WI38 (cell line): Measurements from ENCODE around the gene CPXM2.

Source experiments
- H3K4me3 ChIP-seq: 2 replicates; pipeline ENCODE4 v1.5.1; 2011; ENCODE audit warnings: low read depth, mild to moderate bottlenecking, control low read depth, low read length
- TF ChIP-seq, protein P1 (sequence below): IDR thresholded peaks from 2 replicates; pipeline ENCODE4 v1.5.1; 2012; ENCODE audit warnings: low read depth, mild to moderate bottlenecking, control low read depth, low read length

CPXM2 gene

GRCh38 chr10:123784216-123784615, 107.4 kb downstream of the CPXM2 start:
- no peak overlapping the region for H3K4me3 ChIP-seq
- TF ChIP-seq, protein P1, sequence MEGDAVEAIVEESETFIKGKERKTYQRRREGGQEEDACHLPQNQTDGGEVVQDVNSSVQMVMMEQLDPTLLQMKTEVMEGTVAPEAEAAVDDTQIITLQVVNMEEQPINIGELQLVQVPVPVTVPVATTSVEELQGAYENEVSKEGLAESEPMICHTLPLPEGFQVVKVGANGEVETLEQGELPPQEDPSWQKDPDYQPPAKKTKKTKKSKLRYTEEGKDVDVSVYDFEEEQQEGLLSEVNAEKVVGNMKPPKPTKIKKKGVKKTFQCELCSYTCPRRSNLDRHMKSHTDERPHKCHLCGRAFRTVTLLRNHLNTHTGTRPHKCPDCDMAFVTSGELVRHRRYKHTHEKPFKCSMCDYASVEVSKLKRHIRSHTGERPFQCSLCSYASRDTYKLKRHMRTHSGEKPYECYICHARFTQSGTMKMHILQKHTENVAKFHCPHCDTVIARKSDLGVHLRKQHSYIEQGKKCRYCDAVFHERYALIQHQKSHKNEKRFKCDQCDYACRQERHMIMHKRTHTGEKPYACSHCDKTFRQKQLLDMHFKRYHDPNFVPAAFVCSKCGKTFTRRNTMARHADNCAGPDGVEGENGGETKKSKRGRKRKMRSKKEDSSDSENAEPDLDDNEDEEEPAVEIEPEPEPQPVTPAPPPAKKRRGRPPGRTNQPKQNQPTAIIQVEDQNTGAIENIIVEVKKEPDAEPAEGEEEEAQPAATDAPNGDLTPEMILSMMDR = no peak

GRCh38 chr10:123783296-123783695, 108.3 kb downstream of the CPXM2 start:
- TF ChIP-seq, protein P1 = no peak
- no peak overlapping the region for H3K4me3 ChIP-seq

GRCh38 chr10:123782549-123782948, 109.1 kb downstream of the CPXM2 start:
- TF ChIP-seq, protein P1 = no peak
- H3K4me3 ChIP-seq = no peak overlapping the region

DNA sequence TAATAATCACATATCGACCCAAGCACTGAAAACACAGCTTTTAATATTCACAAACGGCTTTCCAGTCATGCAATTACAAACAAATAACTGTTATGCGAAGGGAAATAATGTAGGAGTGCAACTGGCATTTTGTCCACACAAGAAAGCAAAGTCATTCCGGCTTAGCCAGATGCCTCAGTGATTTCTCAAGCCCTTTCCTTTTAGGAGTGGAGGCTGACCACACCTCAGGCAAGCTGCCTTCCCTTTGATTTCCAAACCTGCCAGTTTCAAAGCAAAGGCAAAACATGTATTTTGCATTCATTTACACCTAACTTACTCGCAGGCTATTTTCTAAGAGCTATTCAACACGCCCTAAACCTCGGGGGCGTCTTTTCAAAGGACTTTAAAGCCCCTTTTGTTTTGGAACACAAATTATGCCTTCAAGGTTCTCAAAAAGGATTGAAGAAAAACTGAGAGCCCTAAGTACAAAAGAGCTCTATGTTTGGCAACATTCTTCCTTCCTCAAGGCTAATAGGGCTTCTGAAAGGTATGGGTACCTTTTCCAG, 109.6 kb downstream of the CPXM2 start:
- TF ChIP-seq, protein P1 = no peak
- H3K4me3 ChIP-seq = no peak overlapping the region

GRCh38 chr10:123781324-123781900, 110.2 kb downstream of the CPXM2 start:
- TF ChIP-seq, protein P1 = no peak
- no peak overlapping the region for H3K4me3 ChIP-seq

DNA sequence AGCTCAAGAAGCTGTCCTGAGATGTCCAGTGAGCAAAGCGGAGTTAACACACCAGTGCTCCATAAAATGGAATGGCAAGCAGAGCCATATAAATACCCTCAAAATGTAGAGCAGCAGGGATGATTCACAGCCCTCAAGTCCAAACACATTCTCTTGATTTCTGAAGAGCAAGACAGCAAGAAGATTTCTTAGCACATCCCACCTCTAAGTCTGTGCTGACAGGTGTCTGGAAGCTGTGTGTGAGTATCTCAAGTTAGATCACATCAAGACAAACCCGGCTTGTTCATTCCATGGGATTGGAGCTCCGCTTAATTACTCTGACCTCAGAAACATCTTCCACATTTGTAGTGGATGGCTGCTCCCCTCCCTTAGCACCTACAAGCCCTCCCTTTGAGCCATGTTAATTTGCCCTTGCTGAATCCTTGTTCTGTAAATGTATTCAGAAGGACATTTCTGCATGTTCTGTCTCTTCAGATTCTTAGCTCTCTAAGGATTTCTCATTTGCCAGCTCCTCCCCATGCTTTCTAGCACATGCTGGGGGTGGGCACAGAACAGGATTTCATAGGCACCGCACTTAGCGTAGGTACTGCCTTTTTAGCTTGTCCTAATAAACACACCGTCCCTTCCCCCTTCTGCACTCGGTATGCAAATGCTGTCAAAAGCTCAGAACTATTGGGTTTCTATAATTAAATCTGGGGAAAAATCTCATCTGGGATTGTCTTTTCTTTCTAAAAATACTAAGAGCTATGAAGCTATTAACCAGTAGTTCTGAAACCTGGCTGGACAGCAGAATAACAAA, 112.7 kb downstream of the CPXM2 start:
- H3K4me3 ChIP-seq = no peak overlapping the region
- TF ChIP-seq, protein P1 = no peak

- no peak overlapping the region for H3K4me3 ChIP-seq
- TF ChIP-seq, protein P1 = no peak
These were observed 113.7 kb downstream of the CPXM2 start for GRCh38 chr10:123777881-123778280.
